Breast epithelium (tissue), 3 donors: ENCODE measurements around the gene MEAK7.

Source experiments
- CTCF ChIP-seq, 3 donors: fragments of 450-650 bp; IDR thresholded peaks; one replicate each; pipeline ENCODE4 v1.5.1; 2016 to 2017; ENCODE audit warnings: antibody characterized with exemption in 3 of 3, mild to moderate bottlenecking in 3 of 3, moderate library complexity in 3 of 3
- POLR2A ChIP-seq: fragments of 450-650 bp; IDR thresholded peaks from one replicate; pipeline ENCODE4 v1.6.1; 2016; ENCODE audit warnings: antibody characterized with exemption, mild to moderate bottlenecking, moderate library complexity

GRCh38 chr16:84550096-84550495 lies 45.6 kb upstream of the MEAK7 start:
- TF ChIP-seq CTCF (IDR thresholded peaks at IDR 0.05) = no peak
- TF ChIP-seq POLR2A = no peak
